Activated CD4-positive, alpha-beta T cell treated with anti-CD3 and anti-CD28 coated beads, Interleukin-2, Interleukin-6, amounts not matched to agents 100 ng/mL and 50 ng/mL, durations not matched to agents 16 hours and 8 hours (primary cell): ENCODE data around the gene BCL2L2.
"Not testable (repeated sequence)": the region's sequence is repeated elsewhere in the genome, so short reads cannot be mapped to it uniquely, and the experiment has no call there.

ENCODE experiments used
- DNase-seq: peaks from one replicate; pipeline ENCODE4 v3.0.0-alpha.2; 2020

BCL2L2 gene

GRCh38 chr14:23324993-23325392 lies 18.4 kb downstream of the BCL2L2 start:
- DNase-seq, result no peak

GRCh38 chr14:23325746-23326145 lies 19.1 kb downstream of the BCL2L2 start:
- DNase-seq, result not testable (repeated sequence)

- no peak for DNase-seq
Measured at GRCh38 chr14:23326491-23327332, 20.1 kb downstream of the BCL2L2 start.

DNA sequence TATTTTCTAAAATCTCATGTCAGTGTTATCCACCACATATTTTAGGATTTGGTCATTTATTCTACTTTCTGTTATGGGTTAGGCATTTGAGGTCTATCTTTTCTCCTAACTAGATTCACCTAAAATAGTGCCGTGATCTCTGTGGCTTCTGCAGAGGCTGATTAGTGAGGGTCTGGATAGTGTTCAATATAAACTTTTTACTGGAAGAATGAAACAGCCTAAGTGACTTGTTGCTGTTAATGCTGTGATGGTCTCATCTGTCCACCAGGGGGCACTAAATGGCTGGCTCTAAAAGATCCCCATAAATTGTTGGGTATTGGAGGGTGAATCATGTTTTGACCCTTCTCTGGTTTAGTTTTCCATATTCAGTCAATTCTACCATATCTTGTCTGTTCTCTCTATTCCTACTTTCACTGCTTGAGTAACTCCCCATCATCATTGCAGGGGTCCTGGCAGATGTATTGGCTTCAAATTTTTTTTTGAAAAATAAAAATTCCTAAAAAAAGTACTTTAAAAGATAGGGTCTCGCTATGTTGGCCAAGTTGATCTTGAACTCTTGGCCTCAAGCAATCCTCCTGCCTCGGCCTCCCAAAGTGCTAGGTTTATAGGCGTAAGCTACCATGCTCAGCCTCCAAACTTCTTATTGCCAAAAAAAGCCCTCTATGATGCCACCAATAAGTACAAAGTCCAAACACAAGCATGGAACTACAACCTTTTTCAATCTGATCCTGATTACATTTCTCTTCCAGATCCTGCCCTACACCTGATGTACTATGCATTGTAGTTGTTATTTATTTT lies 21.5 kb downstream of the BCL2L2 start:
- peak; percentile 81 for DNase-seq

DNA sequence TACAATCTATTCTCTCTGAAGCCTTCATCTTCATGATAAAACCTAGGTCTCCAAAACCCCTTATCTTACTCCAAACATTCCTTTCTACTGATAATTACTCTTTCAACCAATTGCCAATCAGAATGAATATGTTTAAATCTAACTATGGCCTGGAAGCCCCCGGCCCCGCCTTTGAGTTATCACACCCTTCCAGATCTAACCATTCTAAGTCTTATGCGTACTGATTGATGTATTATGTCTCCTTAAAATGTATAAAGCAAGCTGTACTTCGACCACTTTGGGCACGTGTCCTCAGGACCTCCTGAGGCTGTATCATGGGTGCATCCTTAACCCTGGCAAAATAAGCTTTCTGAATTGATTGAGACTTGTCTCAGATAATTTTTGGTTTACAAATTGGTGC lies 29.0 kb downstream of the BCL2L2 start:
- no peak for DNase-seq

- DNase-seq, result no peak
Measured at GRCh38 chr14:23339506-23340268, 33.1 kb downstream of the BCL2L2 start.

DNA sequence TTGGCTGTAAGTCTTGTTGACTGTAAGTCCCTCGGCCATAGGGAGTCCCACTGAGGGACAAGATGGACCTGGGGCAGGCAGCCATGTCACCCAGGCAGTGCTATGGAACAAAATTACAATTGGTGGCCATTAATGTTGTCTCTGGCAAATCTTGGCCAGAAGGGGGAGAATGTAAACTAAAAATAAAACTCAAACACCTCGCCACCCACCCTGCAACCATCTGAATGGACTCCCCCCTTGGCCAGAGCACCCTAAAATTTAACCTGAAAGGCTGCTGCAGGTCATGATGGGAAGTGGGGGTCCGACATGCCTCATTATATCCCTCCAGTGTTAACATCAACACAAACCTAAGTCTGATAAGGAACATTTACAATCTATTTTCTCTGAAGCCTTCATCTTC lies 37.8 kb downstream of the BCL2L2 start:
- DNase-seq, result no peak

- DNase-seq, result no peak
Measured at GRCh38 chr14:23345987-23346692, 39.5 kb downstream of the BCL2L2 start.

DNA sequence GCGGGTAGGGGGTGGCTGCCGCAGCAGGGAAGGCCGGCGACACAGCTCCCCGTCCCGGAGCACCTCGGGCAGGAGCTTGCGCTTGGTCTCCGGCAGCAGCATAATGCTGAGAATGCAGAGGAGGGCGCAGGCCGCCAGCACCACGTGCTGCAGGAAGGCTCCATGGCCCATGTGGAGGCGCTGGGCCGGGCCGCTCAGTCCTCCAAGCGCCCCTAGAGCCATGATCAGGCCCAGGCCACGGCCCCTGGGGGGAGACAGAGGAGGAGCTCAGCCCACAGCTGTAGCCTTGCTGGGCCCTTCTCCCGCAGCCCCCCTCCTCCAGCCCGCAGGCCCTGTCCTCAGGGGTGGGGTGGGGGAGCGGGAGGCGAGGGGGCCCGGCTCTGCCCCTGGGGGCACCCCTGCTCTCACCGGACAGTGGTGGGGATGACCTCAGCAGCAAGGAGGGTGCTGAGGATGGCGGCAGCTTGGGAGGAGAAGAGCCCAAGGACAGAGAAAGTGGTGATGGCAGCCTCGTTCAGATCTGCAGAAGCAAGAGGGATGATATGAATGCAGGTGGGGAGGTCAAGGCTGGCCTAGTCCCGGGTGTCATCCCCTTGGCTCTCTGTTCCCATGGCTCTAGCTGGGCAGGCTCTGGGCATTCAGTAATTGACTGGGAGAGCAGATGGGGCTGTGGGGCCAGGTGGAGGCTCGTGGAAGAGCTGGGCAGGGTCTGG lies 40.2 kb downstream of the BCL2L2 start:
- DNase-seq, result no peak

GRCh38 chr14:23347406-23348296 lies 41.0 kb downstream of the BCL2L2 start:
- no peak for DNase-seq

DNA sequence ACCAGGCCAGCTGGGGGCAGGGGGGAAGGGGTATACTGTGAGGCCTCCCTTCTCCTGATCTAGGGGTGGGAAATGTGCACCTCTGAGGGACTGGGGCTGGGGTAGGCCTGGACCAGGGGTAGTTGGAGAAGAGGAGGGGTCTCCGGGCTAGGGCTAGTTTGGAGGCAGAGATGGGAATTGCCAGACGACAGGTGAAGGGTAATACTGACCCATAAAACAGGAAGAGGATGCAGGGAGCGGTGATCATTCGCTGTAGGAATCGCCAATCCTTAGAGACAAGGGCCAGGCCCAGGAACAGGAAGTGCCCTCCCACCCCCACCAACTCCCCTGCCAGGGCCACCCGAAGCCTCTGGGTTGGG lies 41.6 kb downstream of the BCL2L2 start:
- DNase-seq, result no peak

- no peak for DNase-seq
Measured at GRCh38 chr14:23349156-23349845, 42.7 kb downstream of the BCL2L2 start.

DNA sequence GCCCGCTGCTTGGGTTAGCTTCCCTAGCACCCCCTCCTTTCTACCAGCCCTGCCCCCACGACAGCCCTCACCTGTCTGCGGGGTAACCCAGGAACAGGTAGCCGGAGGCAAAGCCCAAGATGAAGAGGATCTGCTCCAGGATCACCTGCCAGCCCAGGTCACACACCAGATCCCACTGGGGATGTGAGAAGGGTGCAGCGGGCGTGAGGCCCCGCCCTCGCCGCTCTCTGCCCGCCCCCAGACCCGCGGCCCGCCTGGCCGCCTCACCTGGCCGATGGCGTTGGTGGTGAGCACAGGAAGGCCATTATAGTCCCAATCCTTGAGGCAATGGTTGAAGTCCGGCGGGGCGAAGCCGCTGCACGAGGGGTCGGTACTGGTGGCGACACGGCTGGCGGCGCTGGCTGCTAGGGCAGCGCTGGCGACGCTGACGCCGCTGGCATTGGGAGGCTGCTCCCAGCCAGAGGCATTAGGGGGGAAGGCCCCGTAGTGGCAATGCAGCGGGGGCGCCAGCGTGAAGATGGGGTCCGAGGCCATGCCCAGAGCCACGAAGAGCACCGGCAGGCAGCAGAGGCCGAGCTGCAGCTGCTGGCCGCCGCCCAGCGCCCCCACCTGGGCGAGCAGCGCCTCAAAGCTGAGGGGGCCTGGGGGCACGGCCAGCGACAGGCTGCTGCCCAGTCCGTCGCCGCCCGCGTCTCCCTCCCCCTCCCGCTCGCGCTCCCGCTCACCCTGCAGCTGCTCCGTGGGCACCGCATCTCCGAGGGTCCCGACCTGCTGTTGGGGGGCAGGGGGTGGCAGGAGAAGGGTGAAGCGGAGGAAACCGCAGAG lies 45.3 kb downstream of the BCL2L2 start:
- DNase-seq, result no peak

- DNase-seq, result peak; percentile 48
Measured at GRCh38 chr14:23352506-23353432, 46.1 kb downstream of the BCL2L2 start, which contains the start of gene SLC22A17. Gene SLC22A17 (minus strand): TSS chr14:23352887.

- DNase-seq, result no peak
Measured at GRCh38 chr14:23353433-23353780, 46.8 kb downstream of the BCL2L2 start.

- no peak for DNase-seq
Measured at GRCh38 chr14:23354990-23355389, 48.4 kb downstream of the BCL2L2 start.

DNA sequence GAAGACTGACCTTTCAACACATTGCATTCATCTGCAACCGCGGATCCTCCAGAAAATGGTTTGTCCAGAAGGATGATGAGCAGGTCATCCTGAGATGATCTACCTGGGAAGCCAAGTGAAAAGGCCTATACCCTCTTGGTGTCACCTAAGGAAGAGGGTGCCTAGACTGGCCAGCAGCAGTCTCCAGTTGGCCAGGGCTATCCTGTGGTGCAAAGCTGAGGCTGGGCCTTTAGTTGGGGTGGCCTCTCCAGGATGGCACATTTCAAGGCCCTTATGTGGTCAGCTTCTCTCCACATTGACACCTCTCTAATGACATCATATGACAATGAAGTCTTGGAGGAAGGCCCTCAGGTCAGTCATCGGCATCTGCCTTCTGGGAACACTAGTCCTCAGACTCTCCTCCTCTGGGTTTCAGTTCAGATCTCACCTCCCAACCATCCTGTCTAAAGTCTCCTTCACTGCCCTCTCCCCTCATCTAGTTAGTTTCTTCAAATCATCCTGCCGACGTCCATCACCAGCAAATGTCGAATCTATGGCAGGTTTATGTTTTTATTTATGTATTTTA lies 49.3 kb downstream of the BCL2L2 start:
- no peak for DNase-seq

DNA sequence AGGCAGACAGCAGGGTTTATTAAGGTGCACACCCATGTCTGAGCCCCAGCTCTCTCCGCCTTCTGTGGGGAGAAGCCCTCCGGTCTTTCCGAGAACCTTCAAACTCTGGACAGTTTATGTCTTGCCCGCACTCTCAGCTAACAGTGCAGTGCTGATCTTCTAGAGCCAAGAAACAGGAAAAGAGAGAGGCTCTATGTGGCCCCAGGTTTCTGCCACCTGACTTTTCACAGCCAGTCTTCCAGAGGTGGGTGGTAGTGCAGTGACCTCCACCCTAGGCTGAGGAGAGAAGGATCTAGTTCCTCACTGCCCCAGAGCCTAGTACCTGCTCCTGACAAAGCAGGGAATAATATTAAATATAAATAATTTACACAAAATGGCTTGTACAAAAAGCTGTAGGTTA lies 50.0 kb downstream of the BCL2L2 start:
- DNase-seq, result no peak
